OCI-LY7 (cell line): ENCODE data around the gene UQCRHL. TPM values are rescaled to one million over a fixed set of nuclear protein-coding genes. Genes with fewer than 3 reads are reported as not detected.
"Not testable (repeated sequence)": the region's sequence is repeated elsewhere in the genome, so short reads cannot be mapped to it uniquely, and the experiment has no call there.

Source experiments
- BruUV-seq: library from RNA; stranded (reverse); fragments of 400-500 nt; replicated peaks from 2 replicates; lab custom pipeline; 2021; lab: Mats Ljungman, UMichigan
- CTCF ChIA-PET: fragments of 300-600 bp; sonication (Branson Sonifier 250); formaldehyde crosslinking; loops from one replicate; lab custom pipeline; 2022; ENCODE audit warnings: antibody characterized with exemption; ENCODE audit not compliant: unreplicated experiment; lab: Charles Lee
- POLR2A ChIA-PET: fragments of 300-600 bp; sonication (Branson Sonifier 250); formaldehyde crosslinking; loops from one replicate; lab custom pipeline; 2022; ENCODE audit warnings: antibody characterized with exemption; lab: Charles Lee
- DNase-seq: peaks from one replicate; pipeline ENCODE4 v3.0.0-alpha.2; 2015; ENCODE audit warnings: low spot score
- H2AFZ ChIP-seq: fragments of 200-600 bp; sonication (generic), shearing (Covaris generic); 2 replicates; pipeline ENCODE4 v1.6.1; 2014; ENCODE audit warnings: mild to moderate bottlenecking, antibody characterized with exemption, low read length, moderate library complexity
- H3K27ac ChIP-seq: fragments of 200-600 bp; sonication (generic); 2 replicates; pipeline ENCODE4 v1.5.1; 2014; ENCODE audit warnings: mixed run types, low read depth, mild to moderate bottlenecking, moderate library complexity, low read length, inconsistent platforms; ENCODE audit not compliant: poor library complexity, severe bottlenecking
- H3K36me3 ChIP-seq: fragments of 200-600 bp; sonication (generic); 2 replicates; pipeline ENCODE4 v1.6.1; 2014; ENCODE audit warnings: mild to moderate bottlenecking, antibody characterized with exemption, low read length, moderate library complexity, mixed read lengths; ENCODE audit not compliant: insufficient read depth
- H3K4me1 ChIP-seq: fragments of 200-600 bp; sonication (generic); 2 replicates; pipeline ENCODE4 v1.5.1; 2014; ENCODE audit warnings: mild to moderate bottlenecking, low read length; ENCODE audit not compliant: insufficient read depth, poor library complexity, severe bottlenecking
- H3K4me2 ChIP-seq: fragments of 200-600 bp; sonication (generic); 2 replicates; pipeline ENCODE4 v1.6.1; 2014; ENCODE audit warnings: mild to moderate bottlenecking, low read length
- H3K4me3 ChIP-seq: fragments of 200-600 bp; sonication (generic); 2 replicates; pipeline ENCODE4 v1.5.1; 2014; ENCODE audit warnings: mild to moderate bottlenecking, low read depth, low read length; ENCODE audit not compliant: poor library complexity, severe bottlenecking
- H3K79me2 ChIP-seq: fragments of 200-600 bp; sonication (generic); 2 replicates; pipeline ENCODE4 v1.6.1; 2016; ENCODE audit warnings: low read depth, mild to moderate bottlenecking, low read length, moderate library complexity, mixed read lengths; ENCODE audit not compliant: insufficient read depth
- H3K9me2 ChIP-seq: fragments of 200-600 bp; sonication (generic); 2 replicates; pipeline ENCODE4 v1.6.1; 2016; ENCODE audit warnings: mild to moderate bottlenecking, low read length, mixed read lengths; ENCODE audit not compliant: insufficient read depth
- H3K9me3 ChIP-seq: fragments of 200-600 bp; sonication (generic); 2 replicates; pipeline ENCODE4 v1.6.1; 2014; ENCODE audit warnings: mild to moderate bottlenecking, mixed run types, low read length, mixed read lengths
- H4K20me1 ChIP-seq: fragments of 200-600 bp; sonication (generic); 2 replicates; pipeline ENCODE4 v1.6.1; 2014; ENCODE audit warnings: mild to moderate bottlenecking, antibody characterized with exemption, low read length, moderate library complexity, mixed read lengths; ENCODE audit not compliant: insufficient read depth
- CTCF ChIP-seq: fragments of 200-600 bp; sonication (generic); conservative IDR thresholded peaks from 2 replicates; pipeline ENCODE4 v1.5.1; 2014; ENCODE audit warnings: mild to moderate bottlenecking, antibody characterized with exemption, low read length, moderate library complexity, mixed read lengths
- EZH2phosphoT487 ChIP-seq: fragments of 200-600 bp; sonication (generic); IDR thresholded peaks from 2 replicates; pipeline ENCODE4 v1.6.1; 2018; ENCODE audit warnings: low read depth, borderline replicate concordance, mild to moderate bottlenecking, mixed run types, antibody characterized with exemption, low read length, moderate library complexity, mixed read lengths
- intact Hi-C: fragments of 100-400 bp; cut with micrococcal nuclease; formaldehyde crosslinking; loops from one replicate; pipeline ENCODE4 v1.10.0; 2022; ENCODE audit not compliant: unreplicated experiment
- total RNA-seq, 2 experiments: library from RNA; depleted of rRNA in 1 of 2; stranded (reverse); fragments of >200 nt in 1 of 2; shearing (Covaris generic) in 1 of 2; gene quantifications; 2 replicates each; pipeline ENCODE4 v1.2.3, GENCODE V29; 2014 to 2022

UQCRHL gene
- total RNA-seq, 2 experiments from 2014 or later = 2.4 to 12.4 TPM

GRCh38 chr1:15847100-15847892, 39.8 kb upstream of the UQCRHL start, which contains the start of gene SPEN:
SPEN (plus strand) TSS chr1:15847707; CDS start chr1:15848068, 361 bp downstream.
- TSS peak; percentile 79 for BruUV-seq
- Histone ChIP-seq H3K36me3 (peaks cover 10% of the 10 kb centered on the region), H3K4me3 (peak within 1 kb of the TSS; percentile 87), H3K9me3 (no peaks in the 10 kb centered on the region), H2AFZ (peak within 1 kb of the TSS; percentile 40), H4K20me1 (peaks cover 9% of the 10 kb centered on the region), H3K79me2 (peaks cover 68% of the 10 kb centered on the region), H3K4me2 (peak within 1 kb of the TSS; percentile 94), H3K4me1 (peaks cover 65% of the 10 kb centered on the region), H3K27ac (peak within 1 kb of the TSS; percentile 98), H3K9me2 (no peaks in the 10 kb centered on the region)
- no peak for TF ChIP-seq CTCF
- no peak for TF ChIP-seq EZH2phosphoT487
- intact Hi-C loops = loop anchor here (1.0 to 2.0 kb wide), 2 partner anchors 12 to 32 kb away; no protein-coding TSS in a partner anchor
- CTCF ChIA-PET = interaction anchor here (0.6 kb wide), 1 partner anchor 122 kb away, joined by 3 read pairs; no protein-coding TSS in a partner anchor
- POLR2A ChIA-PET = interaction anchor here (0.7 to 2.4 kb wide), 8 partner anchors 9 to 40 kb away, joined by 3 to 33 read pairs (median 4); no protein-coding TSS in a partner anchor
- DNase-seq = peak; percentile 98

GRCh38 chr1:15846056-15846455, 38.6 kb upstream of the UQCRHL start:
- H3K9me3 ChIP-seq, DNase-seq, H3K36me3 ChIP-seq, H2AFZ ChIP-seq, CTCF ChIA-PET, H4K20me1 ChIP-seq, BruUV-seq, H3K9me2 ChIP-seq: not testable (repeated sequence)
- H3K4me2 ChIP-seq = peak overlapping the region; percentile 94
- H3K79me2 ChIP-seq = peaks cover 66% of the 10 kb centered on the region
- POLR2A ChIA-PET = interaction anchor here (0.6 to 1.9 kb wide), 4 partner anchors 8 to 393 kb away, joined by 3 to 6 read pairs (median 4); partner anchors contain the start of gene ZBTB17
- peaks cover 61% of the 10 kb centered on the region for H3K4me1 ChIP-seq
- H3K27ac ChIP-seq = peak overlapping the region; percentile 98
- peak overlapping the region; percentile 87 for H3K4me3 ChIP-seq
- intact Hi-C loops = loop anchor here (2.0 kb wide), 1 partner anchor 31 kb away; no protein-coding TSS in a partner anchor

- no TSS peak for BruUV-seq
- Histone ChIP-seq H3K36me3 (peaks cover 4% of the 10 kb centered on the region), H3K4me2 (peak overlapping the region; percentile 94), H4K20me1 (peaks cover 3% of the 10 kb centered on the region; the same call in 1 of the 2 replicates), H3K4me3 (peak overlapping the region; percentile 87), H3K27ac (peak overlapping the region; percentile 98), H3K79me2 (peaks cover 47% of the 10 kb centered on the region), H3K4me1 (peaks cover 55% of the 10 kb centered on the region), H3K9me3 (no peaks in the 10 kb centered on the region), H2AFZ (peak overlapping the region; percentile 60; the same call in 1 of the 2 replicates), H3K9me2 (no peaks in the 10 kb centered on the region)
- ChIA-PET POLR2A (interaction anchor here (0.6 to 4.1 kb wide), 6 partner anchors 8 to 153 kb away, joined by 3 to 68 read pairs (median 4); no protein-coding TSS in a partner anchor), CTCF (no interaction called here)
- no peak for TF ChIP-seq EZH2phosphoT487
- peak; percentile 88 for DNase-seq
- intact Hi-C loops = no loop called here
These were observed 36.5 kb upstream of the UQCRHL start for GRCh38 chr1:15843826-15844572.
